Astrocyte of the spinal cord (primary cell): Measurements from ENCODE around the gene DOK4.

Experiments used
- DNase-seq: peaks from one replicate; pipeline ENCODE4 v3.0.0; 2011; ENCODE audit warnings: low read depth, low spot score
- H3K4me3 ChIP-seq: 2 replicates; pipeline ENCODE4 v1.5.1; 2011; ENCODE audit warnings: low read depth, mild to moderate bottlenecking, low read length, moderate library complexity
- in situ Hi-C: cut with HindIII; loops from 2 replicates; pipeline ENCODE4 v1.10.0; 2017; ENCODE audit warnings: low sequenced_read_pairs
- TF ChIP-seq, protein P1 (sequence below): IDR thresholded peaks from 2 replicates; pipeline ENCODE4 v1.5.1; 2012; ENCODE audit warnings: low read depth, mild to moderate bottlenecking, low read length, inconsistent platforms

Gene DOK4

DNA sequence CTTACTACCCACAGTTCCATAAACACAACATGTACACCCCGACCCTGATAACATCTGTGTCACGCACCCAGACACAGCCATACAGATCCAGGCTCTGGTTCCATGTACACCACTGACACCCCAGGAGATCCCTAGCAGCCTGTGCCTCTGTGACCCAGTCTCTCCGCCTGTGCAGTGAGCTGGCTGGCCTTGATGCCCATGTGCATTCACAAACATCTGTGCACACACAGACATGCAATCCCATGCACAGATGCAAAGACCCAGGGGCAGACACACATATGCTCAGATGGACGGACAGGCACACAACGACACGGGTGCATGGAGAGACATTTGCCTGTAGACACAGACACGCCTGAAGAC lies 46.0 kb upstream of the DOK4 start:
- DNase-seq = no peak
- H3K4me3 ChIP-seq = no peak overlapping the region
- TF ChIP-seq, protein P1, sequence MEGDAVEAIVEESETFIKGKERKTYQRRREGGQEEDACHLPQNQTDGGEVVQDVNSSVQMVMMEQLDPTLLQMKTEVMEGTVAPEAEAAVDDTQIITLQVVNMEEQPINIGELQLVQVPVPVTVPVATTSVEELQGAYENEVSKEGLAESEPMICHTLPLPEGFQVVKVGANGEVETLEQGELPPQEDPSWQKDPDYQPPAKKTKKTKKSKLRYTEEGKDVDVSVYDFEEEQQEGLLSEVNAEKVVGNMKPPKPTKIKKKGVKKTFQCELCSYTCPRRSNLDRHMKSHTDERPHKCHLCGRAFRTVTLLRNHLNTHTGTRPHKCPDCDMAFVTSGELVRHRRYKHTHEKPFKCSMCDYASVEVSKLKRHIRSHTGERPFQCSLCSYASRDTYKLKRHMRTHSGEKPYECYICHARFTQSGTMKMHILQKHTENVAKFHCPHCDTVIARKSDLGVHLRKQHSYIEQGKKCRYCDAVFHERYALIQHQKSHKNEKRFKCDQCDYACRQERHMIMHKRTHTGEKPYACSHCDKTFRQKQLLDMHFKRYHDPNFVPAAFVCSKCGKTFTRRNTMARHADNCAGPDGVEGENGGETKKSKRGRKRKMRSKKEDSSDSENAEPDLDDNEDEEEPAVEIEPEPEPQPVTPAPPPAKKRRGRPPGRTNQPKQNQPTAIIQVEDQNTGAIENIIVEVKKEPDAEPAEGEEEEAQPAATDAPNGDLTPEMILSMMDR = no peak
- in situ Hi-C loops = no loop called here

DNA sequence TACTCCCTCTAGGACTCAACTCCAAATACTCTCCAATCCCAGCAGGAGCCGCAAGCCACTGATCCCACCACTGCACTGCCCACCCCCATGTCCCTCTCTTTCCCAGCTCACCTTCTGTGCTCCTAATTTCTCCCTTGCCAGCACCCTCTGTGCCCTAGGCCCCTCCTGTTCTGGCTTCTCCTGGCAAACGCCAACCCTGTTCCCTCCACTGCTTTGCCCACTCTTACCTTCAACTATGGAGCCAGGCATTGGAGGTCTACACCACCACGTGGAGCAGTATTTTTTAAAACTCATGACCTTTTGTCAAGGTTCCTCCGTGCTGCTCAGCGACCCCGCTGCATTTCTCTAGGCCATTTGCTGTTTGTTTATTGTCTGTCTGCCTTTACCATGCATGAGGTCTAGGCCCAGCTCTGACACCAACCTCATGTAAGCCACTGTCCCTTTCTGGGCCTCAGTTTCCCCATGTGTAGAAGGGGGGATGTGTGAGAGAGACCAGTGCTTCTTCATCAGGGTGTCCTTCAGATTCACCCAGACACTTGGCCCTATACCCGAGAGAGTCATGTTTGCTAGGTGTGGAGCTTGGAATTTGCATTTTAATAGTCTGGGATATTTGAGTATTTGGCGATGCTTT lies 45.5 kb upstream of the DOK4 start:
- no peak for DNase-seq
- TF ChIP-seq, protein P1 = no peak
- in situ Hi-C loops = no loop called here
- H3K4me3 ChIP-seq = no peak overlapping the region

DNA sequence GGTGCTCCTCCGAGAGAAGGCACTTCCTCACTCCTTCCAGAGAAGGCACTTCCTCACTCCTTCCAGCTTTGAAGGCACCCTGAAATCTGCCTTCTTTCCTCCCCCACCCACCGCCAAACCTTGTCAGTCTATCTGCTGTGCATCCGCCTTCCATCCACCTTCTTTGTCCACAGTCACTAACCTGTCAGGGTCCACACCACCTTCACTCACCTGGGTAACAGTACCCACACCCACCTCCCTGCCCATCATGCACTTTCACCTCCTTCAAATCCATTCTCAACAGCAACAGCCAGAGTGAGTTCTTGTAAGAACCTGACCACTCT lies 44.9 kb upstream of the DOK4 start:
- H3K4me3 ChIP-seq = no peak overlapping the region
- TF ChIP-seq, protein P1 = no peak
- in situ Hi-C loops = no loop called here
- DNase-seq = no peak

DNA sequence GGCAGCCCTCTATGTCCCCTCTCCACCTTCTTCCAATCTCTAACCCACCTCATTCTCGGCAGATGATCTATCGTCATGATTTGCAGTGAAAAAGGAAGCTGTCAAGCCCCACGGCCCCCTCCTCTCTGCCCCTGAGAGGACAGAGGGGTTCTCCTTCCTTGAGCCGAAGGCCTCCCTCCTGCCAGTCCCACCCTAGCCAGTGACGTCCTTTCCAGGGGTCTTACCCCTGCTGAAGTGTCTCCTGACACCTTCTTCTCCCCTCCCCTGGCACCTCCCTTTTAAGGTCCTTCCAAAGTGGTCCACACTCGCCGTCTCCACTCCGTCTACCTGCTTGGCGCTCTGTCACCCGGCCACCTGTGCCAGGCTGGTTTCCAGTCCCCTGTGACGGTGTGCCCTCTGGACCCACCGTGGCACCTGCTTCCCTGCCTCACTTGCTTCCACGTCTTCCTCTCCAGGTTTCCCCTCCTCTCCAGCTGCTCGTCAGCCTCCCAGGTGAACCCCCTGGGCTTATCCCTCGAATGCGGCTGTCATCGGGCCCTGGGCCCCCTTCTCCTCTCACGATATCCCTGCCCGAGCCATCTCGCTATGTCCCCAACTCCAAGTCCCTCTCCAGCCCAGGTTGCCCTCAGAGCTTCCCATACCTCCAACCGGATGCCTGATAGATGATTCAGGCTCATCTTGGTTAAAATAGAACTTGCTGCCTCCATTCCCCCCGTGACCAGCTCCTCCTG lies 44.4 kb upstream of the DOK4 start:
- no peak overlapping the region for H3K4me3 ChIP-seq
- in situ Hi-C loops = no loop called here
- no peak for DNase-seq
- TF ChIP-seq, protein P1 = no peak

DNA sequence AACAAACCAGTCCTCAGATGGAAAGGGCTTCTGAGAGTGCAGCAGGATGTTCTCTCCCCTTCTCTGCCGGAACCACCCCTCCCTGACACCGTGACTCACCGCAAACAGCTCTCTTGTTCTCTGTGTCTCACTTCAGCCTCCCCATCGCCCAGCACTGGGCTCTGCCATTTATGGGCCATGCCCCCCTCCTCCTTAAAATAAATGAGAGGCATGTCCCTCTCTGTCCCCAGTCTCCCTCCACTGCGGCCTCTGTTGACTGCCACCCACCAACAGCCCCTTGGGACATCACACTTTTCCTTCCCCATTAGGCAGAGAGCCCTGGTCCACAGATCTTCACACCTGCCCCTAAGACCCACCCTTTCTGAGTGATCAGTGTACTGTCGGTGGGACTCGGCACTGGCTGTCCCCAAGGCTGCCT lies 43.8 kb upstream of the DOK4 start:
- peak; percentile 68 for DNase-seq
- TF ChIP-seq, protein P1 = no peak
- no peak overlapping the region for H3K4me3 ChIP-seq
- in situ Hi-C loops = no loop called here

DNA sequence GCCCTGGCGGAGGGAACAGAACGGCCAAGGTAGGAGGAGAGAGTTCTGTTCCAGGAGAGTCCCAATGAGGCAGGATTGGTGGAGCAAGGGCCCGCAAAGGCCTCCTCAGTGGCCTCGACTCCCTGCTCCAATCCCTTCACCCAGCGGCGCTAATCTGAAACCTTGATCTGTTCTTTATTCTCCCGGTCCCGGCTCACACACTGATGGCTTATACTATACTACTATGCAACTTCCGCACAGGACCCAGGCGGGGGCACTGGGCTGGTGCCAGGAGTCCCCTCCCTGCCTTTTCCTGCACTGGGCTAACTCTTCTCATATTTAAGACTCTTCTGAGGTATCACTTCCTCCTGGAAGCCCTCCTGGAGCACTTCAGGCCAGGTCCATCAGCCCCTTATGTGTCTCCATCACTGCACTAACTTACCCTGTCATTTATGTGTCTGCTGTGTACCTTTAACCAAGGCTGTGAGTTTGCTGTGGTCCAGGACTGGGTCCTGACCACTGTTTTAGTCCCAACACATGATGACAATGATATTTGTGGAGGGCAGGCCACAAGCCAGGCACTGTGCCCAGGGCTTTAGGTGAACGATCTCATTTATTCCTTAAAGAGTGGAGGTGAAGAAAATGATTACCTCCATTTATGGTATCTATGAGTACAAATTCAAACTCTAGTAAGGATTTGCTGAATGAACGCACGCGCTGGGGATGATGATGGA lies 43.3 kb upstream of the DOK4 start:
- TF ChIP-seq, protein P1 = no peak
- no peak overlapping the region for H3K4me3 ChIP-seq
- no peak for DNase-seq
- in situ Hi-C loops = no loop called here
